HG02981 (cell line): ENCODE results near the gene TAF11L3.
"Not testable (repeated sequence)": the region's sequence is repeated elsewhere in the genome, so short reads cannot be mapped to it uniquely, and the experiment has no call there.

ENCODE experiments used
- ATAC-seq: cut with Tn5 transposase; IDR thresholded peaks from one replicate; pipeline ENCODE4 v1.9.1; 2021; ENCODE audit warnings: mild to moderate bottlenecking, moderate library complexity; ENCODE audit not compliant: unreplicated experiment

Gene TAF11L3

DNA sequence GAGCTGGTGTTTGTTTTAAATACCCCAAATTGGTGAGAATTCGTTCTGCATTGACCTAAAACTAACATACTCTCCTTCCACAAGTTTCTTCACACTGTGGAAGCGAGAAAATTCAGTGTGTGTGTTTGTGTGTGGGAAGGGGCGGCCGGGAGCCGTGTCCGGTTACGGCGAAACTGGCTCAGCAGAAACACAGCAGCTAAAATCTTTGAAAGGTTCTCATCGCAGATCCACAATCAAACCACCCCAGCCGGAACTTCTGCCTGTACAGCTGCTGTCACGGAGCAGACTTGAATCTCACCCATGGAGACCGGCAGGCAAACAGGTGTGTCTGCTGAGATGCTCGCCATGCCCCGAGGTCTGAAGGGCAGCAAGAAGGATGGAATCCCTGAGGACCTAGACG lies at the start of gene TAF11L3:
TSS of gene TAF11L3 (plus strand) at position 301 of the 400 bp plus-strand sequence.
- not testable (repeated sequence) for ATAC-seq

DNA sequence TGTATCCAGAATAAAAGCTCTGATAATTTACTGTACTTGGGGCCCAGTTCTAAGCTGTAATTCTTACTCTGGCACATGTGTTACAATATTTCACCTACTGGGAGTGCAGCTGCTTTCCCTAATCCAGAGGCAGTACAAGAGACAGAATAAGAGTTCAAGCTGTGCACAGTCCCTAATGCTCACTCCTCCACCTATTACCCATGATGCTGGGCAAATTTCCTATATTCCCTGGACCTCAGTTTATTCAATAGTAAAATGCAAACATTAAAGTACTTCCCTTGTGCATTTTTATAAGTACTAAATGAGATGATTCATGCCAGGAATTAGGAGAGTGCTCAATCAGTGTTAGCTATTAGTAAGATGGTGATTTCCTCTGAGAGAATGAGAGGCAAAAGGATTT lies 48.1 kb upstream of the TAF11L3 start:
- ATAC-seq, result no peak

DNA sequence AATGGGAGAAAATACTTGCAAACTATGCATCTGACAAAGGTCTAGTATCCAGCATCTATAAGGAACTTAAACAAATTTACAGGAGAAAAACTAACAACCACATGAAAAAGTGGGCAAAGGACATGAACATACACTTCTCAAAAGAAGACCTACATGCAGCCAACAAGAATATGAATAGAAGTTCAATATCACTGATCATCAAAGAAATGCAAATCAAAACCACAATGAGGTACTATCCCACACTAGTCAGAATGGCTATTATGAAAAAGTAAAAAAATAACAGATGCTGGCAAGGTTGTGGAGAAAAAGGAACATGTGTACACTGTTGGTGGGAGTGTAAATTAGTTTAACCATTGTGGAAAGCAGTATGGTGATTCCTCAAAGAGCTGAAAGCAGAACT lies 43.1 kb upstream of the TAF11L3 start:
- not testable (repeated sequence) for ATAC-seq

DNA sequence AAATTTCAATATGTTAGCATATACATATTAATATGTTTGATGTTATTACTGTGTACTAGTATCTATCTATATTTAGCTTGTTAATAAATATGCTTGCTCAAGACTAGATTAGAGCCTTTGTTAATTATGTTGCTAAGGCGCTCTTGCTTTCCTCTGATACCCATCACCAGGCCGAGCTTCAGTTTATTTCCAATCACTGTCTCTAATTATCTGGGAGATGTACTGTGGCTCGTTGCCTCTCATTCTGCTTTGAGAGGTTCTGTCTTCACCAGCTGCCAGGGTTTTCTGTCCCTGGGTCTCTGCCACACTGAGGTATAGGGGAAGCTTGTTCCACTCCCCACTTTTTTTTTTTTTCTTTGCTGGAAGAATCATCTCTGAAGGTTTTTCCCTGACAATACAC lies 41.1 kb upstream of the TAF11L3 start:
- no peak for ATAC-seq

DNA sequence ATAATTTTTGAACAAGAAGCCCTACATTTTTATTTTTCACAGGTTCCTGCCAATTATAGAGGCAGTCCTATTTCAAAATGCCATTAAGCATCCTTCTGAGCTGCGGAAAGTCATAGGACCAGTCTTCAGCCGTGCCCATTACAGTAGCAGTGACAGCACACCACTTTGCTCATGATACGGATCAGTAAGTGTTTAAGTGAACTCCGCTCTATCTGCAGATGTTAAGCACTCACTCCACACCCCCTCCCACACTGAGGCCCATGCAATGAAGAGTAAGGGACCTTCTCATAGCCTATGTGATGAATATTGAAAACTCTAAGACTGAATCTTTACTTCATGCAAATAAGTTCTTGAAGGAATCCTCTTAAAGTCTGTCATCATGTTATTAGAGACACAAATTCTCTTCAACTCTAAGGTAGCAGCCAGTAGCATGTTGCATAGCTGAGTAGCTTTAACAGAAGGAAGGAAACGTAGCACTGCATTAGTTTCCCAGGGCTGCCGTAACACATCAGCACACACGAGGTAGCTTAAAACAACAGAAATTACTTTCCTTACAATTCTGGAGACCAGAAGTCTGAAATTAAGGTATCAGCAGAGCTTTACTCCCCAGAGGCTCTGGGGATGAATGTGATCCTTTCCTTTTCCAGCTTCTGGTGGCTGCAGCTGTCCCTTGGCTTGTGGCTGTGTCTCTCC lies 40.4 kb upstream of the TAF11L3 start:
- ATAC-seq, result no peak

DNA sequence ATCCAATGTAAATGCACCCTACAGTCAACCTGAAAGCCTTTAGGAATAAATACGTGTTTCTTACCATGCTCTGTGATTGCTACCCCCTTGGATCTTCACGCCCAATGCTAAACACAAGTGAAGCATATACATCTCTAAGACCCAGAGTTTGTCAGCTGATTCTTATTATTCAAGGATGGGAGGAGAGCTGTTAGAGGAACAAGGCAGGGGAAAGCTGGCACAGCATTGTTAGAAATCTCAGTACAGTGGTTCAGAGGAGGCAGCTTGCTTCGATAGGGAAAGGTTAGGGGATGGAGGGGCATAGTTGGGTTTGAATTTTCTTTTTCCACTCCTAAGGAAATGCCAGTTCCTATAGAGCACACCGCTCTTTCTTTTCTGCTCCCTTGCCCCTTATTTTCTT lies 36.8 kb upstream of the TAF11L3 start:
- ATAC-seq, result no peak

DNA sequence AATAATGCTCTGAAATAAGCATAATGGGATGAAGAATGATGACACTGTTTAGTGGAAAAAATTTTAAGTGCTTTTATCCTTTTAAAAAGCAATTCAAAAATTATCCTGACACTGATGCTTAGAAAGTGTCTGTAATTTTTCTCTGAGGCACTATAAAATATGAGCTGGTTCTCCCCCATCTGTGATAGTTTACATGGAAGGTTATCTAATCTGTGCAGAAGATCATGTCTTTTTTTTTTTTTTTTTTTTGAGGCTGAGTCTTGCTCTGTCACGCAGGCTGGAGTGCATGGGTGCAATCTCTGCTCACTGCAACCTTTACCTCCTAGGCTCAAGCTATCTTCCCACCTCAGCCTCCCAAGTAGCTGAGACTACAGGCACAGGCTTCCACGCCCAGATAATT lies 35.4 kb upstream of the TAF11L3 start:
- ATAC-seq, result no peak

DNA sequence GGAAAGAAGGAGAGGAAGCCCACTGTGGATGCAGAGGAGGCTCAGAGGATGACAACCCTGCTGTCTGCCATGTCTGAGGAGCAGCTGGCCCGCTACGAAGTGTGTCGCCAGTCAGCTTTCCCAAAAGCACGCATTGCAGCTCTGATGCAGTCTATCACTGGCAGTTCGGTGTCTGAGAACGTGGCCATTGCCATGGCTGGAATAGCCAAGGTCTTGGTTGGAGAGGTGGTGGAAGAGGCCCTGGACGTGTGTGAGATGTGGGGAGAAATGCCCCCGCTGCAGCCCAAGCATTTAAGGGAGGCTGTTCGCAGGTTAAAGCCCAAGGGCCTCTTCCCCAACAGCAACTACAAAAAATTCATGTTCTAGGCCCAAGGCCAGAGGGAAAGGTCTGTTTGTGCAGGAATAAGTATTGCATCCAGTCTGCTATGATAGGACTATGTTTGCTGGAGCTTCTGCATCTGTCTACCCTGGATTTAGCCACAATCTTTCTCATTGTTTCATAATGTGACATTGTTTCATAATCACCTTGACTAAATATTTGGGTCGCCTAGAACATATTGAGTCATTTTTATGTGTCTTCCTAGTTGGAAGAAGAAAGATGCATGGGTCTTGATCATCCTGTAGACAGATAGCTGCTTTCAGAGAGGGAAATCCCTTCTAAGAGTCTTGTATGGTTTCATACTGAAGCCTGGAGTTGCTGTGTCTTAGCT lies 31.5 kb upstream of the TAF11L3 start:
- not testable (repeated sequence) for ATAC-seq

DNA sequence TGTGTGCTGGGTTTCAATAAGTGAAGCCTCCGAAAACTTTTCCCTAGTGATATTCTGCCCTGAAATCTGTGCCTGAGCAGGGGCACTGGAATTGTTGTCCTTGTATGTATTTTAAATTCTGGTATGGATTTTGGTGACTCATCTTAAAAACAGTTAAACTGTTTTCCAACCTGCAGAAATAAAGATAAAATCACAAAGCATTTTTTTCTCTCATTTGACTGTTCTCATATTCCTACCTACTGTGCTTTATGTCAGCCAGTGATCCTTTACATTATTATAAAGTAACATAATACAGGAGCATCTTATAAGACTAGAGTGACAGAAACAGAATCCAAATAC lies 31.0 kb upstream of the TAF11L3 start:
- no peak for ATAC-seq

DNA sequence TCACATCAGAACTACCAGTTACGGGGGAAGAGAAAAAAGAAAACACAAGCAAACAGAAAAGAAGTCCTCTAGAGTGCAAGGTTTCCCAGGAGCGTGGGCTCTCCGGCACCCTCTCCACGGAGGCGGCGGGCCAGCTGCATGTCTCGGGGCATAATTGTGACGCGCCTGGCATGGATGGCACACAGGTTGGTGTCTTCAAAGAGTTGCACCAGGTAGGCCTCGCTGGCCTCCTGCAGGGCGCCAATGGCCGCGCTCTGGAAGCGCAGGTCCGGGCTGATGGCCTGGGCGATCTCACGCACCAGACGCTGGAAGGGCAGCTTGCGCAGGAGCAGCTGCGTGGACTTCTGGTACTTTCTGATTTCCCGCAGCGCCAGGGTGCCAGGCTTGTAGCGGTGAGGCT lies 26.9 kb upstream of the TAF11L3 start:
- ATAC-seq, result not testable (repeated sequence)

DNA sequence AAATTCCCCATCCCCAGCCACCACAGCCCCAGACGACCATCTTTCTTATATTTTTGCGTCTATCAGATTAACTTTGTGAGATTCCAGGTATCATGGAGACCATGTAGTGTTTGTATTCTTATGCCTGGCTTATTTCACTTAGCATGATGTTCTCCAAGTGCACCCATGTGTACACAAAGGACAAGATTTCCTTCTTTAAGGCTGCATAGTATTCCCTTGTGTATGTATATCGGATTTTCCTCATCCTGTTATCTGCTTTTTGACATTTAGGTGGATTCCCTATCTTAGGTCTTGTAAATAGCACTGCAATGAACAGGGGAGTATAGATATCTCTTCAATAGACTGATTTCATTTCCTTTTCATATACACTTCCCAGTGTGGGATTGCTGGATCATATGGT lies 25.4 kb upstream of the TAF11L3 start:
- no peak for ATAC-seq

DNA sequence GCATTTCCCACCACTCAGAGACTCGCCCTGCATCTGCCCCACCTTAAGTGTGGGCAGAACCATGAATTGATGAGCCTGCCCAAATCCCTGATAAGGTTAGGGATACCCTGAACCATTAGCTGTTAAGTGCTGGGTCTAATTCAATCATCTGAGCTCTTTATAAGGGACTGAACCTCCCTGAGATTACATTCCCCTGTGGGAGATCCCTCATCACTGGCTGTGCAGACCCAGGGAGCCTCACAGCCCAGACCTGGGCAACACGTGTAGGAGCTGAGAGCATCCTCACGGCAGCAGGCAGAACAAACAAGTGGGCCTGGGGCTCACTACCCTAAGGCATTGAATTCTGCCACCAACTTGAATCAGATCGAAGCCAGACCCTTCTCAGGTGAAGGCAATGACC lies 20.7 kb upstream of the TAF11L3 start:
- ATAC-seq, result no peak

DNA sequence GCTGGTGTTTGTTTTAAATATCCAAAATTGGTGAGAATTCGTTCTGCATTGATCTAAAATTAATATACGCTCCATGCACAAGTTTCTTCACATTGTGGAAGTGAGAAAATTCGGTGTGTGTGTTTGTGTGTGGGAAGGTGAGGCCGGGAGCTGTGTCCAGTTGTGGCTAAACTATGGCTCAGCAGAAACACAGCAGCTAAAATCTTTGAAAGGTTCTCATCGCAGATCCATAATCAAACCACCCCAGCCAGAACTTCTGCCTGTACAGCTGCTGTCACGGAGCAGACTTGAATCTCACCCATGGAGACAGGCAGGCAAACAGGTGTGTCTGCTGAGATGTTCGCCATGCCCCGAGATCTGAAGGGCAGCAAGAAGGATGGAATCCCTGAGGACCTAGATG lies 20.2 kb upstream of the TAF11L3 start, which contains the start of gene TAF11L2:
TSS of gene TAF11L2 (plus strand) at position 301 of the 400 bp plus-strand sequence.
- ATAC-seq, result not testable (repeated sequence)

DNA sequence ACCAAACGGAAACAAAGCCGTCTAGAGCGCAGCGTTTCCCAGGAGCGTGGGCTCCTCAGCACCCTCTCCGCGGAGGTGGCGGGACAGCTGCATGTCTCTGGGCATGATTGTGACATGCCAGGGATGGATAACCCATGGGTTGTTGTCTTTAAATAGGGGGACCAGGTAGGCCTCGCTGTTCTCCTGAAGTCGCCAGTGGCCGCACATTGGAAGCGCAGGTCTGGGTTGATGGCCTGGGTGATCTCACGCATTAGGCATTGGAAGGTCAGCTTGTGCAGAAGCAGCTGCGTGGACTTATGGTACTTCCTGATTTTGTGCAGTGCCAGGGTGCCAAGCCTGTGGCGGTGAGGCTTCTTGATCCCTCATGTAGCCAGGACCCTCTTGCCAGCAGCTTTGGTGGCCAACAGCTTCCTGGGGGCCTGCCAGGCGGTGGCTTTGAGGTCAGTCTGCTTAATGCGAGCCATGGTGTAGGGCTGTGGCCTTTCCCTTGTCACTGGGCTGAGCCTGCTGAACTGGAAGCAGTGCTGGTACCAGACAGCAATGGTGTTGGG lies 6.3 kb upstream of the TAF11L3 start:
- ATAC-seq, result no peak

DNA sequence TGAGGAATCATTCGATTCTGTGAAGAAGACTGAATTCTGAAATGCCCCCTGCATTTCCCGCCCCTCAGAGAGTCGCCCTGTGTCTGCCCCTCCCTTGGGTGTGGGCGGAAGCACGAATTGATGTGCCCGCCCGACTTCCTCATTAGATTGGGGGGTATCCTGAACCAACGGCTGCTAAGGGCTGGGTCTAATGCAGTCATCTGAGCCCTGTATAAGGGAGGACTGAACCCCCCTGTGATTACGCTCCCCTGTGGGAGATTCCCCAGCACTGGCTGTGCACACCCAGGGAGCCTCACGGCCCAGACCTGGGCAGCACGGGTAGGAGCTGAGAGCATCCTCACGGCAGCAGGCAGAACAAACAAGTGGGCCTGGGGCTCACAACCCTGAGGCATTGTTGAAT lies 641 bp upstream of the TAF11L3 start:
- ATAC-seq, result not testable (repeated sequence)

DNA sequence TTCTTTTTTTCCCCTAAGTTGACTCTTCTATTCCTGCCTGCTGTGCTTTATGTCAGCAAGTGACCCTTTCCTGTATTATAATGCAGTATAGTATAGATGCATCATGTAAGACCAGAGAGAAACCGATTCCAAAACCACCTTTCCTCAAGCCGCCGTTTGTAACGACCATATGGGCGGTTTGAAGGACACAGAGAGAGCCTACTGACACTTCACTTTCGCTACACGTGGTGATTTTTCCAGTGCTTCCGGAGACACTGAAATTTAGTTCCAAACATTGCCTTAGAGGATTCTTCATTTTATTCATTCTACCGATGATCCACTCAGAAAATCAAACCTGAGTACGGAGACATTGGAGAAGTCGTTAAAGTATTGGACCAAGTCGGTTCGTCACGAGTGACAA lies 1.3 kb downstream of the TAF11L3 start:
- ATAC-seq, result not testable (repeated sequence)

DNA sequence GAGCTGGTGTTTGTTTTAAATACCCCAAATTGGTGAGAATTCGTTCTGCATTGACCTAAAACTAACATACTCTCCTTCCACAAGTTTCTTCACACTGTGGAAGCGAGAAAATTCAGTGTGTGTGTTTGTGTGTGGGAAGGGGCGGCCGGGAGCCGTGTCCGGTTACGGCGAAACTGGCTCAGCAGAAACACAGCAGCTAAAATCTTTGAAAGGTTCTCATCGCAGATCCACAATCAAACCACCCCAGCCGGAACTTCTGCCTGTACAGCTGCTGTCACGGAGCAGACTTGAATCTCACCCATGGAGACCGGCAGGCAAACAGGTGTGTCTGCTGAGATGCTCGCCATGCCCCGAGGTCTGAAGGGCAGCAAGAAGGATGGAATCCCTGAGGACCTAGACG lies 3.3 kb downstream of the TAF11L3 start, which contains the start of gene TAF11L4:
TSS of gene TAF11L4 (plus strand) at position 301 of the 400 bp plus-strand sequence.
- ATAC-seq, result not testable (repeated sequence)

DNA sequence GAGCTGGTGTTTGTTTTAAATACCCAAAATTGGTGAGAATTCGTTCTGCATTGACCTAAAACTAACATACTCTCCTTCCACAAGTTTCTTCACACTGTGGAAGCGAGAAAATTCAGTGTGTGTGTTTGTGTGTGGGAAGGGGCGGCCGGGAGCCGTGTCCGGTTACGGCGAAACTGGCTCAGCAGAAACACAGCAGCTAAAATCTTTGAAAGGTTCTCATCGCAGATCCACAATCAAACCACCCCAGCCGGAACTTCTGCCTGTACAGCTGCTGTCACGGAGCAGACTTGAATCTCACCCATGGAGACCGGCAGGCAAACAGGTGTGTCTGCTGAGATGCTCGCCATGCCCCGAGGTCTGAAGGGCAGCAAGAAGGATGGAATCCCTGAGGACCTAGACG lies 6.8 kb downstream of the TAF11L3 start, which contains the start of gene TAF11L5:
TSS of gene TAF11L5 (plus strand) at position 301 of the 400 bp plus-strand sequence.
- not testable (repeated sequence) for ATAC-seq

DNA sequence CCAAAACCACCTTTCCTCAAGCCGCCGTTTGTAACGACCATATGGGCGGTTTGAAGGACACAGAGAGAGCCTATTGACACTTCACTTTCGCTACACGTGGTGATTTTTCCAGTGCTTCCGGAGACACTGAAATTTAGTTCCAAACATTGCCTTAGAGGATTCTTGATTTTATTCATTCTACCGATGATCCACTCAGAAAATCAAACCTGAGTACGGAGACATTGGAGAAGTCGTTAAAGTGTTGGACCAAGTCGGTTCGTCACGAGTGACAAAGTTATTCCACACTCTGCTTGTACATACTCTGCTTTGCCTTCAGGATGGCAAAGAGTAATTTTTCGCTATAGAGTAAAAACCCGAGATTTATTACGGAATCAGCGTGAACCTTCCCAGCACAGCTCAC lies 8.3 kb downstream of the TAF11L3 start:
- not testable (repeated sequence) for ATAC-seq

DNA sequence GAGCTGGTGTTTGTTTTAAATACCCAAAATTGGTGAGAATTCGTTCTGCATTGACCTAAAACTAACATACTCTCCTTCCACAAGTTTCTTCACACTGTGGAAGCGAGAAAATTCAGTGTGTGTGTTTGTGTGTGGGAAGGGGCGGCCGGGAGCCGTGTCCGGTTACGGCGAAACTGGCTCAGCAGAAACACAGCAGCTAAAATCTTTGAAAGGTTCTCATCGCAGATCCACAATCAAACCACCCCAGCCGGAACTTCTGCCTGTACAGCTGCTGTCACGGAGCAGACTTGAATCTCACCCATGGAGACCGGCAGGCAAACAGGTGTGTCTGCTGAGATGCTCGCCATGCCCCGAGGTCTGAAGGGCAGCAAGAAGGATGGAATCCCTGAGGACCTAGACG lies 10.2 kb downstream of the TAF11L3 start, which contains the start of gene TAF11L6:
TSS of gene TAF11L6 (plus strand) at position 301 of the 400 bp plus-strand sequence.
- not testable (repeated sequence) for ATAC-seq
